CD4-positive, alpha-beta T cell treated with Interleukin-15 for 4 hours (primary cell): ENCODE data around the gene ULK2.
"Not testable (repeated sequence)": the region's sequence is repeated elsewhere in the genome, so short reads cannot be mapped to it uniquely, and the experiment has no call there.

Experiments
- DNase-seq: peaks from one replicate; pipeline ENCODE4 v3.0.0-alpha.2; 2020; ENCODE audit warnings: low spot score

ULK2 gene

GRCh38 chr17:19867329-19868078 is at the start of gene ULK2:
ULK2 (minus strand) TSS chr17:19867936; CDS start chr17:19867417, 519 bp downstream.
- peak; percentile 41 for DNase-seq

- no peak for DNase-seq
These were observed 47.7 kb upstream of the ULK2 start for GRCh38 chr17:19915245-19915978.

GRCh38 chr17:19911033-19911432 is 43.3 kb upstream of the ULK2 start:
- no peak for DNase-seq

GRCh38 chr17:19909139-19909538 is 41.4 kb upstream of the ULK2 start:
- no peak for DNase-seq

- DNase-seq, result no peak
These were observed 37.8 kb upstream of the ULK2 start for GRCh38 chr17:19905502-19905901.

- DNase-seq, result no peak
These were observed 37.2 kb upstream of the ULK2 start for GRCh38 chr17:19904924-19905323.

GRCh38 chr17:19904412-19904811 is 36.7 kb upstream of the ULK2 start:
- DNase-seq, result no peak

- DNase-seq, result no peak
These were observed 33.1 kb upstream of the ULK2 start for GRCh38 chr17:19900809-19901208.

- no peak for DNase-seq
These were observed 30.2 kb upstream of the ULK2 start for GRCh38 chr17:19897903-19898302.

GRCh38 chr17:19897090-19897837 is 29.5 kb upstream of the ULK2 start:
- no peak for DNase-seq

GRCh38 chr17:19896679-19897078 is 28.9 kb upstream of the ULK2 start:
- no peak for DNase-seq

GRCh38 chr17:19890554-19890953 is 22.8 kb upstream of the ULK2 start:
- not testable (repeated sequence) for DNase-seq

GRCh38 chr17:19890001-19890400 is 22.3 kb upstream of the ULK2 start:
- not testable (repeated sequence) for DNase-seq

GRCh38 chr17:19886116-19886515 is 18.4 kb upstream of the ULK2 start:
- no peak for DNase-seq

GRCh38 chr17:19883537-19884215 is 15.9 kb upstream of the ULK2 start:
- DNase-seq, result no peak

- no peak for DNase-seq
These were observed 12.7 kb upstream of the ULK2 start for GRCh38 chr17:19880393-19880792.

- no peak for DNase-seq
These were observed 9.7 kb upstream of the ULK2 start for GRCh38 chr17:19877364-19877945.

GRCh38 chr17:19876529-19877161 is 8.9 kb upstream of the ULK2 start:
- DNase-seq, result peak; percentile 39

GRCh38 chr17:19874256-19874655 is 6.5 kb upstream of the ULK2 start:
- no peak for DNase-seq

- DNase-seq, result no peak
These were observed 5.6 kb upstream of the ULK2 start for GRCh38 chr17:19873346-19873745.

GRCh38 chr17:19868079-19868395 is 301 bp upstream of the ULK2 start:
- no peak for DNase-seq

GRCh38 chr17:19867079-19867328 is 732 bp downstream of the ULK2 start:
- DNase-seq, result peak; percentile 48
